ENCODE measurements around the gene STX17. TPM values are rescaled to one million over a fixed set of nuclear protein-coding genes. Genes with fewer than 3 reads are reported as not detected.

The STX17 gene
- total RNA-seq, 2 experiments from 2014 or later = 33.3 to 41.9 TPM

- ChIA-PET CTCF (interaction anchor here (1.0 to 1.2 kb wide), 2 partner anchors 10 to 73 kb away, joined by 3 to 4 read pairs; partner anchors contain the start of gene STX17), POLR2A (interaction anchor here (1.3 kb wide), 1 partner anchor 11 kb away, joined by 3 read pairs; the partner anchor contains the start of gene STX17)
- TF ChIP-seq CTCF (IDR thresholded peaks at IDR 0.05) = no peak
- DNase-seq (no peak), ATAC-seq (no peak)
- H3K36me3 Mint-ChIP-seq (ENCODE audit: low read depth) = no peaks in the 10 kb centered on the region
- H3K27me3 Mint-ChIP-seq = peaks cover 5% of the 10 kb centered on the region
- no peaks in the 10 kb centered on the region for H3K4me1 Mint-ChIP-seq (ENCODE audit: low read depth)
- no peak overlapping the region for H3K27ac Mint-ChIP-seq
- no peak overlapping the region for H3K4me3 Mint-ChIP-seq
- intact Hi-C loops (cut with micrococcal nuclease) = no loop called here
- H3K9me3 Mint-ChIP-seq = no peaks in the 10 kb centered on the region
Measured at GRCh38 chr9:99896119-99896518, 10.3 kb upstream of the STX17 start.

- no peak for TF ChIP-seq CTCF (IDR thresholded peaks at IDR 0.05)
- no peaks in the 10 kb centered on the region for H3K36me3 Mint-ChIP-seq (ENCODE audit: low read depth)
- peaks cover 2% of the 10 kb centered on the region for H3K27me3 Mint-ChIP-seq
- intact Hi-C loops (cut with micrococcal nuclease) = no loop called here
- ATAC-seq = no peak
- peaks cover 13% of the 10 kb centered on the region for H3K4me1 Mint-ChIP-seq (ENCODE audit: low read depth)
- H3K4me3 Mint-ChIP-seq = no peak overlapping the region
- no peak overlapping the region for H3K27ac Mint-ChIP-seq
- H3K9me3 Mint-ChIP-seq = no peaks in the 10 kb centered on the region
- ChIA-PET POLR2A (no interaction called here), CTCF (interaction anchor here (1.1 kb wide), 1 partner anchor 407 kb away, joined by 3 read pairs; no protein-coding TSS in a partner anchor)
- DNase-seq = no peak
Measured at GRCh38 chr9:99903393-99903792, 3.1 kb upstream of the STX17 start.

GRCh38 chr9:99905833-99906402 lies 536 bp upstream of the STX17 start:
- TF ChIP-seq CTCF (IDR thresholded peaks at IDR 0.05) = no peak
- Mint-ChIP-seq H3K4me1 (ENCODE audit: low read depth) (peaks cover 22% of the 10 kb centered on the region), H3K36me3 (ENCODE audit: low read depth) (peaks cover 2% of the 10 kb centered on the region), H3K27me3 (no peaks in the 10 kb centered on the region), H3K4me3 (peak overlapping the region; percentile 97), H3K9me3 (no peaks in the 10 kb centered on the region), H3K27ac (peak overlapping the region; percentile 81)
- DNase-seq (no peak), ATAC-seq (no peak)
- intact Hi-C loops (cut with micrococcal nuclease) = loop anchor here (5.0 kb wide), 2 partner anchors 84 to 99 kb away; partner anchors contain the start of gene NR4A3
- CTCF ChIA-PET = interaction anchor here (0.7 to 2.3 kb wide), 6 partner anchors 10 to 81 kb away, joined by 3 to 10 read pairs (median 4); no protein-coding TSS in a partner anchor
- POLR2A ChIA-PET = interaction anchor here (0.6 to 1.7 kb wide), 4 partner anchors 9 to 83 kb away, joined by 3 to 6 read pairs (median 3); no protein-coding TSS in a partner anchor

- peak overlapping the region; percentile 97 for H3K4me3 Mint-ChIP-seq
- H3K27me3 Mint-ChIP-seq = no peaks in the 10 kb centered on the region
- ChIA-PET POLR2A (interaction anchor here (0.6 to 1.7 kb wide), 5 partner anchors 8 to 685 kb away, joined by 3 to 6 read pairs (median 3); partner anchors contain the start of genes ALG2 and SEC61B), CTCF (interaction anchor here (0.6 to 1.9 kb wide), 4 partner anchors 10 to 309 kb away, joined by 3 to 5 read pairs (median 4); no protein-coding TSS in a partner anchor)
- intact Hi-C loops (cut with micrococcal nuclease) = loop anchor here (5.0 kb wide), 2 partner anchors 85 to 100 kb away; partner anchors contain the start of gene NR4A3
- H3K36me3 Mint-ChIP-seq (ENCODE audit: low read depth) = peaks cover 8% of the 10 kb centered on the region
- peak overlapping the region; percentile 97 for H3K27ac Mint-ChIP-seq
- DNase-seq (no peak), ATAC-seq (no peak)
- TF ChIP-seq CTCF (IDR thresholded peaks at IDR 0.05) = no peak
- peaks cover 28% of the 10 kb centered on the region for H3K4me1 Mint-ChIP-seq (ENCODE audit: low read depth)
- H3K9me3 Mint-ChIP-seq = no peaks in the 10 kb centered on the region
Measured at GRCh38 chr9:99907208-99907532, 716 bp downstream of the STX17 start.

GRCh38 chr9:99911600-99911999 lies 5.1 kb downstream of the STX17 start:
- Mint-ChIP-seq H3K4me3 (no peak overlapping the region), H3K36me3 (ENCODE audit: low read depth) (peaks cover 28% of the 10 kb centered on the region), H3K9me3 (no peaks in the 10 kb centered on the region), H3K27ac (no peak overlapping the region), H3K27me3 (no peaks in the 10 kb centered on the region), H3K4me1 (ENCODE audit: low read depth) (peaks cover 37% of the 10 kb centered on the region)
- ChIA-PET CTCF (interaction anchor here (0.9 kb wide), 1 partner anchor 100 kb away, joined by 3 read pairs; no protein-coding TSS in a partner anchor), POLR2A (no interaction called here)
- no peak for DNase-seq
- no peak for ATAC-seq
- intact Hi-C loops (cut with micrococcal nuclease) = no loop called here
- no peak for TF ChIP-seq CTCF (IDR thresholded peaks at IDR 0.05)
